Hippocampal formation (tissue), 2 donors: ENCODE data around the gene GPR149.

Experiments
- DNase-seq, 2 donors: peaks; one replicate each; lab custom pipeline; 2025; lab: John Stamatoyannopoulos, UW

Gene GPR149

GRCh38 chr3:154345422-154346122 lies 84.4 kb downstream of the GPR149 start:
- DNase-seq, result no peak

GRCh38 chr3:154338570-154338969 lies 91.4 kb downstream of the GPR149 start:
- no peak for DNase-seq

GRCh38 chr3:154338008-154338407 lies 92.0 kb downstream of the GPR149 start:
- no peak for DNase-seq

- peak in 1 of 2 donors; percentile 50 for DNase-seq
These were observed 95.0 kb downstream of the GPR149 start for GRCh38 chr3:154334973-154335420.

- no peak for DNase-seq
These were observed 102.1 kb downstream of the GPR149 start for GRCh38 chr3:154327871-154328270.

- no peak for DNase-seq
These were observed 105.1 kb downstream of the GPR149 start for GRCh38 chr3:154324919-154325318.

- peak; percentile 78 to 88 for DNase-seq
These were observed 105.9 kb downstream of the GPR149 start, which contains the start of gene DHX36 for GRCh38 chr3:154323891-154324738. Gene DHX36 (minus strand): TSS chr3:154324487. CDS start chr3:154324416, 71 bp downstream.

- DNase-seq, result no peak
These were observed 112.8 kb downstream of the GPR149 start for GRCh38 chr3:154316974-154317767.

- DNase-seq, result no peak
These were observed 115.8 kb downstream of the GPR149 start for GRCh38 chr3:154314152-154314551.

GRCh38 chr3:154310840-154311239 lies 119.2 kb downstream of the GPR149 start:
- DNase-seq, result no peak

GRCh38 chr3:154307363-154307762 lies 122.6 kb downstream of the GPR149 start:
- no peak for DNase-seq

- DNase-seq, result no peak
These were observed 125.1 kb downstream of the GPR149 start for GRCh38 chr3:154304936-154305335.

- DNase-seq, result no peak
These were observed 125.7 kb downstream of the GPR149 start for GRCh38 chr3:154304116-154304786.

- no peak for DNase-seq
These were observed 128.4 kb downstream of the GPR149 start for GRCh38 chr3:154301561-154301960.

- no peak for DNase-seq
These were observed 136.0 kb downstream of the GPR149 start for GRCh38 chr3:154294016-154294415.

- no peak for DNase-seq
These were observed 139.8 kb downstream of the GPR149 start for GRCh38 chr3:154290187-154290586.
